ENCODE data around the gene SAMD11.
A peak's percentile ranks its signal among the peaks of the same experiment; 100 is the strongest.

Gene SAMD11

GRCh38 chr1:905071-905749, 18.5 kb upstream of the SAMD11 start:
- peak; percentile 56 to 80 for DNase-seq

- DNase-seq, result no peak
Measured at GRCh38 chr1:905811-906599, 17.7 kb upstream of the SAMD11 start.

GRCh38 chr1:906600-907420, 16.9 kb upstream of the SAMD11 start:
- peak; percentile 62 to 78 for DNase-seq

GRCh38 chr1:907611-908451, 15.9 kb upstream of the SAMD11 start:
- DNase-seq, result no peak

DNA sequence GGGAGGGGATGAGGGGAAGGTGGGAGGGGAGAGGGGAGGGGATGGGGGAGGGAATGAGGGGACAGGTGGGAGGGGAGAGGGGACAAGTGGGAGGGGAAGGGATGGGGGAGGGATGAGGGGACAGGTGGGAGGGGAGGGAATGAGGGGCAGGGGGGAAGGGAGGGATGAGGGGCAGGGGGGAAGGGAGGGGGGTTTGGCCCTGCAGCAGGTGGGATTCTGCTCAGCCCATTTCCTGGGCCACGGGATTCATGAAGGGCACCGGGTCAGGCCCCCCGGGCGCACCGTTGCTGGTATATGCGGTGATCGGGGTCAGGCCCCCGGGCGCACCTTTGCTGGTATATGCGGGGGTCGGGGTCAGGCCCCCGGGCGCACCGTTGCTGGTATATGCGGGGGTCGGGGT, 15.1 kb upstream of the SAMD11 start:
- no peak for DNase-seq

GRCh38 chr1:909861-910310, 13.8 kb upstream of the SAMD11 start:
- DNase-seq, result peak in 1 of 2 experiments; percentile 68

DNA sequence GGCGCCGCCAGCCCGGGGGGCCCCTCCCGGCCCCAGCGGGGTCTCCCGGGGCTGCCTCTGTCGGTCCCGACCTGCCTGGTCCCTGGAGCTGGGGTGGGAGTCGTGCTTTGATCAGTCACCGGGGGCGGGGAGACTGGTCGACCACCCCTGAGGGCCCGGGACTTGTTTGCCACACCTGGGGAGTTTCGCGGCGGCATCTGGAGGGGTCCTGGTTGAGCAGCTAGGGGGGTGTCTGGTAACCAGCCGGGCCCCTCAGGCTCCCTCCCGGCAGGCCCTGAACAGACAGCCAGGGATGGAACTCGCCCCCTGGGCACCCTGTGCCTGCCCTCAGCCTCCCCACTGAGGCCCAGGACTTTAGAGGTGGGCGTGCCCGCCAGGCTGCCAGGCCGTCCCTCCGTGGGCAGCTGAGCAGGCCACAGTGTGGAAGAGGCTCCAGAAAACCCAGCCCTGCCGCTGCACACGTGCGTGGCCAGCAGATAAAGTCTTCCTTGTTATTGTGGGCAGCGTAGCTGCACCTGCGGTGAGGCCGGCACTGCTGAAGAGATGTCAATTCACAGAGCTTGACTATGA, 13.3 kb upstream of the SAMD11 start:
- peak; percentile 42 to 69 for DNase-seq

- DNase-seq, result peak; percentile 82 to 92
Measured at GRCh38 chr1:910881-911721, 12.6 kb upstream of the SAMD11 start.

- DNase-seq, result peak in 1 of 2 experiments; percentile 84
Measured at GRCh38 chr1:911875-912739, 11.6 kb upstream of the SAMD11 start.

GRCh38 chr1:912740-913301, 10.9 kb upstream of the SAMD11 start:
- DNase-seq, result peak in 1 of 2 experiments; percentile 83

GRCh38 chr1:913491-914130, 10.1 kb upstream of the SAMD11 start:
- no peak for DNase-seq

DNA sequence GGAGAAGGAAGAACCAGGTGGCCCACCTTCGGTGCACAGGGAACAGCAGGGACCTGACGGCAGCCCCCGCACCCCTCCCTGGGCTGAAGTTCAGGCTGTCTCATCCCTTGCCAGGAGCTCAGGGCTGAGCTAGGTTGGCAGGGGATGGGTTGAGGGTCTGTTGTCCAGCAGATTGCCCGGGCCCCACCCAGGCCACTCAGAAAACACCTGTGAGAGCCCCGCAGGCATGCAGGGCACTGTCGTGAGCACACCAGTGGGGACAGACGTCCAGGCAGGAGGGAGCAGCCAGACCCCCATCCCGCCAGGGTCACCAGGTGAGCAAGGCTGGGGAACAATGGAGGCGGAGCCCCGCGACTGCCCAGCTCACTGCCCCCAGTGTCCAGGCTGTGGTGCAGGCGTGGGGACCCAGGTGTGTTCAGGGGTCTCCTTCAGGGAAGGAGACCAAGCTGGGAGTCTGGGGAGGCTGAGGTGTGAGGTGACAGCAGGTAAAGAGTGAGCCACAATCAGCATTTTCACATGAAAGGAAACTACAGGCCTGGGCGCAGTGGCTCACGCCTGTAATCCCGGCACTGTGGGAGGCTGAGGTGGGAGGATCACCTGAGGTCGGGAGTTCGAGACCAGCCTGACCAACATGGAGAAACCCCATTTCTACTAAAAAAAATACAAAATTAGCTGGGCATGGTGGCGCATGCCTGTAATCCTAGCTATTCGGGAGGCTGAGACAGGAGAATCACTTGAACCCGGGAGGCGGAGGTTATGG, 9.4 kb upstream of the SAMD11 start:
- no peak for DNase-seq

- no peak for DNase-seq
Measured at GRCh38 chr1:914891-915280, 8.8 kb upstream of the SAMD11 start.

DNA sequence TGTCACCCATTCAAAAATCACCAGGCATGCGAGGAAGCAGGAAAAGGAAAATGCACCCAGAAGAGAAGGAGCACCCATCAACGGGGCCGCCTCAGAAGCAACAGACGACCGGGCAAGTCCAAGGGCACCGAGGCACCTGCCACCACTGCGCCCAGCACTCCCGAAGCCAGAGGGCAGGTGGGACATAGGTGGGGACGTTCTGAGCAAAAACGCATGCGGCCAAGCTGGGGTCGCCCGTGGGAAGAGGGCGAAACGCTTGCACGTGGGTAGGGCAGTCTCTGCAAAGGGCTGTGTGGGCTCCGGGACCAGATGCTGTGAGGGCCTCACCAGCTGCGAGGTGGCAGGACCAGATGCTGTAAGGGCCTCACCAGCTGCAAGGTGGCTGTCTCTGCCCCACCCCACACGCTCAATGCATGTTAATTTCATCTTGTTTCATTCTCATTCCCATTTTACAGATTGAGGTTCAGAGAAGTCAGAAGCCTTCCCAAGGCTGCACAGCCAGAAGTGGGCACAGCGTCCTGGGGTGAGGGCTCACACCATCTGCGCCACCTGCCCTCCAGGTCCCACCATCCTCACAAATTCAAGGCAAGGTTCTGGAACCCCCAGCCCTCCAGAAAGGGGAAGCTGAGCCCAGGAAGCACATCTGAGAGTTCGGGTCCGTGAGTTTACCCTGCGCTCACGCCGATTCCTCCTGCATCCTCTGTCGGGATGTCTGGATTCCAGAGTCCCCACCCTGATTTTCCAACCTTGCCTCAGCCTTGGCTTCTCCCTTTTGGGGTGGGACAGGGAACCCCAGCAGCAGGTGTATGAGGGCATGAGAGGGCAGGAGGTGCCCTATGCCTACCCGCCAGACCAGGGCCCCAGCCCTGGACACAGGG, 8.2 kb upstream of the SAMD11 start:
- no peak for DNase-seq

GRCh38 chr1:916173-917075, 7.3 kb upstream of the SAMD11 start:
- DNase-seq, result peak; percentile 66 to 83

DNA sequence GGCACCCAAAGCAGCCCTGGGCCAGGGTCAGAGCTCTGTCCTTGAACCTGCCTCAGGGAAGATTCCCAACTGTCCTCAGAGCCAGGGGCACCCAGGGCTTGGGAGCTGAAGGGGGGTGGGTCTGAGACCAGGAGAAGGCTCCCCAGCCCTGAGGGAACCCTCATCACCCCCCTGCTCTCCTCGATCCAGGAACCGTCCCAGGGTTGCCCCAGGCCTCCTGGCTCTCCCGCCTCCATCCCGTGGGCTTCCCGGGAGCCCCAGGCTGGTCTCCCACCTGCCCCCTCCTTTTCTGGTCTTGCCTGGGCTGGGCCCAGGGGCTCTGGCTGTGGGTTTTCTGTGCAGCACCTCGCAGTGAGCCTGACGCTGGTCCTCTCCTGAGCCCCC, 6.7 kb upstream of the SAMD11 start:
- DNase-seq, result no peak
